A549 (cell line): ENCODE data around the gene MT1H. TPM values are rescaled to one million over a fixed set of nuclear protein-coding genes. Genes with fewer than 3 reads are reported as not detected.

Source experiments
- ATAC-seq, 2 experiments: fragments of 200-7000 bp in 1 of 2; fragments of >200 bp in 1 of 2; cut with Nextera tagmentation in 1 of 2; cut with Tn5 transposase in 1 of 2; 3 replicates each; pipeline versions ENCODE4 v1.8.0 to v1.9.1; 2018 to 2020; ENCODE audit warnings: mild to moderate bottlenecking in 1 of 2, moderate library complexity in 1 of 2
- CTCF ChIA-PET: fragments of 300-600 bp; sonication (Branson Sonifier 250); formaldehyde crosslinking; extraction: SDS; loops from one replicate; lab custom pipeline; 2021; ENCODE audit warnings: antibody characterized with exemption, inconsistent platforms; lab: Yijun Ruan, JAX
- POLR2A ChIA-PET: fragments of 350-600 bp; formaldehyde crosslinking; extraction: SDS; loops from one replicate; lab custom pipeline; 2021; ENCODE audit warnings: antibody characterized with exemption, inconsistent platforms; lab: Yijun Ruan, JAX
- DNase-seq, 2 experiments: peaks; one replicate each; pipeline versions ENCODE4 v3.0.0 to v3.0.0-alpha.2; 2011 to 2016; ENCODE audit warnings: low read depth in 1 of 2, low spot score in 1 of 2
- FAIRE-seq: peaks from 2 replicates; lab custom pipeline; 2011; peaks lifted over from hg19 to GRCh38; lab: Jason Lieb, UNC
- H3K27ac ChIP-seq, 2 experiments: fragments of >200 bp; sonication (Bioruptor Twin); formaldehyde crosslinking; 3 replicates each; pipeline ENCODE4 v1.5.1; 2016 to 2017
- H3K4me1 ChIP-seq: fragments of >200 bp; sonication (Bioruptor Twin); formaldehyde crosslinking; 3 replicates; pipeline ENCODE4 v1.6.1; 2016
- H3K4me2 ChIP-seq: fragments of >200 bp; sonication (Bioruptor Twin); formaldehyde crosslinking; 3 replicates; pipeline ENCODE4 v1.6.1; 2016
- H3K4me3 ChIP-seq: fragments of >200 bp; sonication (Bioruptor Twin); formaldehyde crosslinking; 3 replicates; pipeline ENCODE4 v1.5.1; 2016
- H3K9me3 ChIP-seq: fragments of >200 bp; sonication (Bioruptor Twin); formaldehyde crosslinking; 3 replicates; pipeline ENCODE4 v1.6.1; 2016
- CBX2 ChIP-seq: fragments of 200-600 bp; sonication (generic); IDR thresholded peaks from 2 replicates; pipeline ENCODE4 v1.6.1; 2016; ENCODE audit warnings: low read depth, mild to moderate bottlenecking, borderline replicate concordance
- CHD4 ChIP-seq: fragments of 200-600 bp; sonication (generic); IDR thresholded peaks from 2 replicates; pipeline ENCODE4 v1.6.1; 2016; ENCODE audit warnings: antibody characterized with exemption, mild to moderate bottlenecking, borderline replicate concordance
- CTCF ChIP-seq: fragments of >200 bp; sonication (Bioruptor Twin); formaldehyde crosslinking; IDR thresholded peaks from 3 replicates; pipeline ENCODE4 v1.5.1; 2016
- E2F6 ChIP-seq: IDR thresholded peaks from 2 replicates; pipeline ENCODE4 v1.6.1; 2012; ENCODE audit warnings: low read depth, borderline replicate concordance
- EHMT2 ChIP-seq: fragments of 200-600 bp; sonication (generic); IDR thresholded peaks from 2 replicates; pipeline ENCODE4 v1.6.1; 2016; ENCODE audit warnings: antibody characterized with exemption, low read depth, mild to moderate bottlenecking, moderate library complexity
- FOSL2 ChIP-seq, 2 experiments: fragments of 450-650 bp in 1 of 2; fragments of >200 bp in 1 of 2; sonication (Bioruptor Twin) in 1 of 2; formaldehyde crosslinking; IDR thresholded peaks; 2 replicates each; pipeline versions ENCODE4 v1.5.0 to v1.6.1; 2016 to 2020; ENCODE audit warnings: mild to moderate bottlenecking in 1 of 2, moderate library complexity in 1 of 2
- GATA3 ChIP-seq: IDR thresholded peaks from 2 replicates; pipeline ENCODE4 v1.6.1; 2012; ENCODE audit warnings: borderline replicate concordance
- JUN ChIP-seq, 2 experiments: fragments of >200 bp; sonication (Bioruptor Twin); formaldehyde crosslinking; IDR thresholded peaks; 2 replicates in 1 of 2; 3 replicates in 1 of 2; pipeline ENCODE4 v1.6.1; 2016 to 2017
- JUNB ChIP-seq: fragments of >200 bp; sonication (Bioruptor Twin); formaldehyde crosslinking; IDR thresholded peaks from 2 replicates; pipeline ENCODE4 v1.6.1; 2016
- MAFK ChIP-seq: fragments of 450-650 bp; IDR thresholded peaks from 2 replicates; pipeline ENCODE4 v1.6.1; 2014; ENCODE audit not compliant: partially characterized antibody
- MYC ChIP-seq: IDR thresholded peaks from 2 replicates; pipeline ENCODE4 v1.6.1; 2012; ENCODE audit warnings: mild to moderate bottlenecking, inconsistent platforms, low read length, improper control_type of control experiment, borderline replicate concordance
- PHF8 ChIP-seq: fragments of 200-600 bp; sonication (generic); IDR thresholded peaks from 2 replicates; pipeline ENCODE4 v1.6.1; 2016; ENCODE audit warnings: low read depth, mild to moderate bottlenecking, antibody characterized with exemption, moderate library complexity, borderline replicate concordance
- RAD21 ChIP-seq, 2 experiments: fragments of >200 bp in 1 of 2; sonication (Bioruptor Twin) in 1 of 2; formaldehyde crosslinking in 1 of 2; IDR thresholded peaks in 1 of 2; conservative IDR thresholded peaks in 1 of 2; 2 replicates in 1 of 2; 3 replicates in 1 of 2; pipeline ENCODE4 v1.6.1; 2012 to 2018; ENCODE audit warnings: inconsistent platforms in 1 of 2
- RCOR1 ChIP-seq: fragments of 150-350 bp; IDR thresholded peaks from 2 replicates; pipeline ENCODE4 v1.6.1; 2014; ENCODE audit warnings: antibody characterized with exemption, low read length, low read depth
- SMC3 ChIP-seq: fragments of >200 bp; sonication (Bioruptor Twin); formaldehyde crosslinking; IDR thresholded peaks from 3 replicates; pipeline ENCODE4 v1.6.1; 2018; ENCODE audit warnings: inconsistent platforms
- ZFP36 ChIP-seq: fragments of 450-650 bp; IDR thresholded peaks from 2 replicates; pipeline ENCODE4 v1.6.1; 2014; ENCODE audit warnings: borderline replicate concordance; ENCODE audit not compliant: partially characterized antibody
- ZSCAN20 ChIP-seq: fragments of 250-450 bp; sonication (Bioruptor Pico); IDR thresholded peaks from 2 replicates; pipeline ENCODE4 v1.8.0; 2022; ENCODE audit warnings: mild to moderate bottlenecking, moderate library complexity
- WGBS: methylation state at CpG from one replicate; pipeline ENCODE4 v1.1.6; 2017; ENCODE audit errors: missing lambda C conversion rate; 5-methylcytosine and 5-hydroxymethylcytosine counted together
- polyA plus RNA-seq, 4 experiments: library from polyadenylated mRNA; depleted of rRNA in 3 of 4; stranded (reverse); fragments of >200 nt; fragmentation: RNase III in 1 of 4; extraction: RNeasy Plus Mini Kit Qiagen cat#74134 plus additional on column Dnase treatment in 1 of 4; gene quantifications; 2 replicates in 3 of 4; 3 replicates in 1 of 4; pipeline ENCODE4 v1.2.3, GENCODE V29; 2011 to 2017
- TF ChIP-seq, protein P1 (sequence below): fragments of 200-600 bp; sonication (generic); IDR thresholded peaks from 2 replicates; pipeline ENCODE4 v1.6.1; 2016; ENCODE audit warnings: antibody characterized with exemption, mild to moderate bottlenecking, moderate library complexity
- TF ChIP-seq, protein P2 (sequence below): fragments of >200 bp; sonication (Bioruptor Twin); formaldehyde crosslinking; IDR thresholded peaks from 2 replicates; pipeline ENCODE4 v1.6.1; 2016

Gene MT1H
- polyA plus RNA-seq, 2 of the 4 experiments (the other 2 are of a cell fraction) = not detected

DNA sequence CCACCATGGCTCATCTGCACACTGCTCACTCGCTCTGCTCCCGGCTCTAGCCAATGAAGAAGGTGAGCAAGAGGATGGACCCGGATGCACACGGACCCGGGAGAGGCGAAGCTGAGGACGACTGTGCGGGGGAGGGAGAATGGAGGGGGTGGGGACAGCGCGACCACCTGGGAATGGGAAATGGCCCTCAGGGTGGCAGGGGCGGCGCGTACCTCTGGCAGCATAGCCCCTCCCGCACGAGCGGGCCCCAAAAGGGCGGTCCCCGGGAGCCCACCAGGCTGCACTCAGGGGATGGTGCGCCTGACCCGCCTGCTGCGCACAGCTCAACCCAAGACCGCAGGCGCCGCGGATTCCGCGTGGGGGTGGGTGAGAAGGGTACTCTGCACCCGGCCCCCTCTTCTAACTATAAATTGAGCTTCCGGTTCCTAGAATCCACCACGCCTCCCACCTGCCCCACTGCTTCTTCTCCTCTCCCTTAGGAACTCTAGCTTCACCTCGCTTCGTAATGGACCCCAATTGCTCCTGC is 6.1 kb downstream of the MT1H start:
- H3K4me1 ChIP-seq = no peaks in the 10 kb centered on the region
- no peak for DNase-seq
- no peak overlapping the region for H3K27ac ChIP-seq
- WGBS = 92% methylated on average over 24 of the region's 32 CpGs
- no peak for FAIRE-seq
- ChIA-PET CTCF (interaction anchor here (0.7 to 4.3 kb wide), 4 partner anchors 10 to 72 kb away, joined by 3 to 33 read pairs (median 4); no protein-coding TSS in a partner anchor), POLR2A (no interaction called here)
- TF ChIP-seq, protein P1, sequence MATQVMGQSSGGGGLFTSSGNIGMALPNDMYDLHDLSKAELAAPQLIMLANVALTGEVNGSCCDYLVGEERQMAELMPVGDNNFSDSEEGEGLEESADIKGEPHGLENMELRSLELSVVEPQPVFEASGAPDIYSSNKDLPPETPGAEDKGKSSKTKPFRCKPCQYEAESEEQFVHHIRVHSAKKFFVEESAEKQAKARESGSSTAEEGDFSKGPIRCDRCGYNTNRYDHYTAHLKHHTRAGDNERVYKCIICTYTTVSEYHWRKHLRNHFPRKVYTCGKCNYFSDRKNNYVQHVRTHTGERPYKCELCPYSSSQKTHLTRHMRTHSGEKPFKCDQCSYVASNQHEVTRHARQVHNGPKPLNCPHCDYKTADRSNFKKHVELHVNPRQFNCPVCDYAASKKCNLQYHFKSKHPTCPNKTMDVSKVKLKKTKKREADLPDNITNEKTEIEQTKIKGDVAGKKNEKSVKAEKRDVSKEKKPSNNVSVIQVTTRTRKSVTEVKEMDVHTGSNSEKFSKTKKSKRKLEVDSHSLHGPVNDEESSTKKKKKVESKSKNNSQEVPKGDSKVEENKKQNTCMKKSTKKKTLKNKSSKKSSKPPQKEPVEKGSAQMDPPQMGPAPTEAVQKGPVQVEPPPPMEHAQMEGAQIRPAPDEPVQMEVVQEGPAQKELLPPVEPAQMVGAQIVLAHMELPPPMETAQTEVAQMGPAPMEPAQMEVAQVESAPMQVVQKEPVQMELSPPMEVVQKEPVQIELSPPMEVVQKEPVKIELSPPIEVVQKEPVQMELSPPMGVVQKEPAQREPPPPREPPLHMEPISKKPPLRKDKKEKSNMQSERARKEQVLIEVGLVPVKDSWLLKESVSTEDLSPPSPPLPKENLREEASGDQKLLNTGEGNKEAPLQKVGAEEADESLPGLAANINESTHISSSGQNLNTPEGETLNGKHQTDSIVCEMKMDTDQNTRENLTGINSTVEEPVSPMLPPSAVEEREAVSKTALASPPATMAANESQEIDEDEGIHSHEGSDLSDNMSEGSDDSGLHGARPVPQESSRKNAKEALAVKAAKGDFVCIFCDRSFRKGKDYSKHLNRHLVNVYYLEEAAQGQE = no peak
- TF ChIP-seq GATA3 (no peak), JUN (IDR thresholded peaks at IDR 0.05) (no peak), EHMT2 (no peak), JUNB (no peak), E2F6 (no peak), FOSL2 (IDR thresholded peaks at IDR 0.05) (no peak), FOSL2 (CRISPR knock-in tag; IDR thresholded peaks at IDR 0.05) (no peak), CBX2 (no peak), RCOR1 (no peak), MAFK (no peak), SMC3 (no peak), CHD4 (no peak), RAD21 (conservative IDR thresholded peaks at IDR 0.05 in 1 of 2, IDR thresholded peaks at IDR 0.05 in 1 of 2) (no peak), CTCF (no peak)
- H3K4me3 ChIP-seq = no peak overlapping the region
- H3K4me2 ChIP-seq = no peak overlapping the region
- no peaks in the 10 kb centered on the region for H3K9me3 ChIP-seq
- ATAC-seq = no peak

DNA sequence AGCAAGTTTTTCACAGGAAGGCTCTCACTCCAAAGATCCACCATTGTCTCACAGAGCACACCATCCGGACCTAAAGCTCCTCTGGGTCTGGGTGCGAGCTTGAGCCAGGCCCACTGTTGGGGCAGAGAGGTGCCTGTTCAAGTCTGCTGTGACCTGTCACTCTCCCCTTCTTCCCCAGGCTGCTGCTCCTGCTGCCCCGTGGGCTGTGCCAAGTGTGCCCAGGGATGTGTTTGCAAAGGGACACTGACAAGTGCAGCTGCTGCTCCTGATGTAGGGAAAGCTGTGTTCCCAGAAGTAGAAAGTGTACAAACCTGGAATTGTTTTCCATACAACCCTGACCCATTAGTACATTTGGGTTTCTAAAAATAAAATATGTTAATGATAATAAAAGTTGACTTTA is 7.9 kb downstream of the MT1H start:
- WGBS = 57% methylated on average over 3 of the region's 3 CpGs
- Histone ChIP-seq H3K4me3 (no peak overlapping the region), H3K27ac (no peak overlapping the region), H3K4me2 (no peak overlapping the region), H3K9me3 (no peaks in the 10 kb centered on the region), H3K4me1 (peaks cover 4% of the 10 kb centered on the region; the same call in 1 of the 3 replicates)
- ChIA-PET CTCF (interaction anchor here (0.8 to 4.3 kb wide), 6 partner anchors 15 to 163 kb away, joined by 3 to 33 read pairs (median 9); no protein-coding TSS in a partner anchor), POLR2A (interaction anchor here (0.9 kb wide), 1 partner anchor 20 kb away, joined by 4 read pairs; the partner anchor contains the start of gene MT1F)
- ATAC-seq (no peak), FAIRE-seq (no peak), DNase-seq (no peak)
- TF ChIP-seq PHF8 (no peak), ZFP36 (no peak), MYC (no peak), ZSCAN20 (CRISPR knock-in tag) (no peak)
- TF ChIP-seq, protein P2, sequence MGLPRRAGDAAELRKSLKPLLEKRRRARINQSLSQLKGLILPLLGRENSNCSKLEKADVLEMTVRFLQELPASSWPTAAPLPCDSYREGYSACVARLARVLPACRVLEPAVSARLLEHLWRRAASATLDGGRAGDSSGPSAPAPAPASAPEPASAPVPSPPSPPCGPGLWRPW = no peak
